Fibroblast of skin of right biceps (primary cell): ENCODE measurements around the gene PRKN.
A peak's percentile ranks its signal among the peaks of the same experiment; 100 is the strongest.

Experiments used
- DNase-seq: peaks from one replicate; pipeline ENCODE4 v3.0.0-alpha.2; 2013

PRKN gene

GRCh38 chr6:162421004-162421403 is 306.6 kb downstream of the PRKN start:
- DNase-seq, result no peak

GRCh38 chr6:162416831-162417537 is 310.6 kb downstream of the PRKN start:
- peak; percentile 2 for DNase-seq

DNA sequence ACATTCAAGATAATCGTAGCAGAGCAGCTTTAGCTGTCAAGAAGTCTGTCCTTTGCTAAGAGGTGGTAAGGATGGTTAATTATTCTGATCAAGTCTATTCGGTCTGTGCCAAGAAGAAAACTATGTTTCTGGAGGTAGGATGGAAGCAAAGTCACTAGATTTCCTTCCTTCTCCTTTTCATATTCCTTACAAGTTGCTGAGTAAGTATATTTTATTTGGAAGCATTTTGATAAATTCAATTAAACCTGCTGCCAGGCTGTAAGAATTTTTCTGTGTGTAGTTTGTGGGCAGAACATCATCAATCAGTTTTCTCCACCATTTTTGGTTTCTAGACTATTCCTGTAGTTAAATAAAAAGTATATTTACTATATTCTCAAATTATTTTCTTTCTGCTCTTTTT is 311.3 kb downstream of the PRKN start:
- no peak for DNase-seq

- no peak for DNase-seq
These were observed 317.6 kb downstream of the PRKN start for GRCh38 chr6:162409741-162410691.

GRCh38 chr6:162408826-162409535 is 318.6 kb downstream of the PRKN start:
- DNase-seq, result no peak

DNA sequence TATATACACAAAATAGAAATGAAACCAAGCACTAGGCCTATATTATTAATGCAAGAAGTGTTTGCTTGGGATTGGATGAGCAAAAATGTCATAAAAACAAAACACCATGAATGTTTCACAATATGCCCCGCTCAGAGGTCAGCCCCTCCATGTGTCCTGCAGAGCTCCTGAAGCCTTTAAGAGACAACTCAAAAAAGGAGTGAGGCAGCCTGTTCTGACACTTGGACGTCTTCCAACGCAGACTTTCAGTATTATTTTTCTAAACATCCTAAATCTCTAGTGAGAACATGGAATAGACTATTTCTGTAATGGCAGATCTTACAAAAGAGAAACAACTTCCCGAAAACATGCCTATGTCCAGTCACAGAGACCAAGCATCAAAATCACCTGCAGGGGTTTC is 322.6 kb downstream of the PRKN start:
- DNase-seq, result no peak

GRCh38 chr6:162403031-162403430 is 324.5 kb downstream of the PRKN start:
- no peak for DNase-seq

DNA sequence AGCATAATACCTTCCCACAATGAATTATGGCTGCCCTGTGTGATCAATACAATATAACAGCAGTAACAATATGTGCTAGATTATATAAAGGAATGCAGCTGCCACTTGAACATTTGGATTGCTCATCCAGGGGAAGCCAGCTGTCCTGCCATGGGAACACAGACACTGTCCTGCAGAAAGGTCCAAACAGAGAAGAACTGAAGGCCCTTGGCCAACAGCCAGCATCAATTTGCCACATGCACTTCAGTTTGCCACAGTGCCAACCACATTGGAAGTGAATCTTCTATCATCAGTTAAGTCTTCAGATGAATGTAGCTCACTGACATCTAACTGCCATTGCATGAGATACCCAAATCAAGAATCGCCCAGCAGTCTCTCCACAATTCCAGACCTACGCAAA is 332.4 kb downstream of the PRKN start:
- no peak for DNase-seq

GRCh38 chr6:162390961-162391811 is 336.4 kb downstream of the PRKN start:
- DNase-seq, result peak; percentile 89

DNA sequence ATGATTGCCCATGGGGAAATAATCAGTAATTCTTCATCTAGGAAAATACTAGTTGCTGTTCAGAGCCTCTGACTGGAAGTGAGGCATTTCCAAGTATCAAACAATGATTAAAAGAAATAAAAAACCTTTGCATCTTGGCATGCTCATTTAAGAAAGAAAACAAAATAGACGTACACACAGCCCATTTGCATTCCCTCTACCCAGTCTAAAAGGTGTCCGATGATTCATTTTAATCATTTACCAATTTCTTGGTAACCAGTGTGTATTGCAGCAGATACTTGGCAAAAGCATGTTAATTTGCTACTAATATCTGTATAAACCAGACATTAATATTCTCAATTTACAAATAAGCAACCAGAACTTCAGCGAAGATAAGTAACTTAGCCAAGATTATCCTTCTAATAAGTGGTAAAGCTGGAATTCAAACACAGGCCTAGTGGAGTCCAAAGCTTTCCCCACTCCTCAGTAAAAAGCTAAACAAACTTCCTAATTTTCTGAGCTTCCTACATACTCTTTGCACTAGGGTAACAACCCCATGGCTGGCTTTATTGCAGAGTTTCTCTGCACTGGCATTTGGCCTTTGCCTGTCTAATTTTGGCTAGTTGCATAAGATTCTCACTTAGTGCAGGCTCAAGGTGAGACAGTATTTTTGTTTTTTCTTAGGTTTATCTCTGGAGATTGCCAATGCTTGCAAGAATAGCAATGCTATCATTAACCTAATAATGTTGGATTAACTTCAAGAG is 338.1 kb downstream of the PRKN start:
- no peak for DNase-seq

DNA sequence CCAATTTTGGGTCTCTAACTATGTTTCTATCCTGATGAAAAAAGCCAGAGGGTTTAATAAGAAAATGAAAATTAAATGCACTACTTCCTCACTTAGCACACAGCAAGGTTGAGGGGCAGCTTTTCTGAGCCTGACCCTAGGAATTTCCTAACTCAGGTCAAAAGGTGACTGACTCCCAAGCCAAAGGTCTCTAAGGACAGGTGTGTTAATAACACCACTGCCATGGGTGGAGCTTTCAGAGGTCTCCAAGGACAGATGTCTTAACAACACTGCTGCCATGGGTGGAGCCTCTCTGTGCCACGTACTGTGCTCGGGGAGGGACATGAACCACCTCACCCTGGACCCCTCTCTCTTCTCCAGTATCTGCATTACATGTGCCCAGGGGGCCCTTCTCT is 339.2 kb downstream of the PRKN start:
- no peak for DNase-seq

DNA sequence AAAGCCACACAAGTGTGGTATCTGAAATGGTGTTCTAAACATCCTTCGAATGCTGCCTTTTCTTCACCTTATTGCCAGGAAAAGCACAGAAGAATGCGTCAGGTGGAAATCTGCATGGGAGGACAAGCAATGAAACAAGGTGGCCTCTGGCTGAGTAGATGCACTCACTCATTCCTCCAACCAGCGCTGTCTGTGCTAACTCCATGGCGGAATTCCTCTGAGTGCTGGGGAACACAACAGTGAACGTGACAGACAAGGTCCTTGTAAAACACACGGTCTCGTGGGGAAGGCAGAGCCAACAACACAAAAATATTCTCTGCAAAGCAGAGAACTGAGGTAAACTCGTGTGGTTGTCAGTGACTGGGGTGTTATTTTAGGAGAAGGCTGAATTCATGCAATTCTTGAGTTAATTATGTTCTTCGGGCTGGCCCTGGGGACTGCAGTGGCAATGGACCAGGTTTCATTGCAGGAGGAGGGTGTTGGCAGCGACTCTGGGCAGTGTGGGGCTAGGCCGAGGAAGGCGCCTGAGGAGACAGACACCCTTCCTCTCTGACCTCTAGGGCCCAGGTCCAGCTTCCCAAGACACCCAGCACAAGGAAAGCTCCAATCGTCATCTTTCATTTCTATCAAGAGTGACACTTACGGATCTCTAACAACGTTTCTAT is 339.7 kb downstream of the PRKN start:
- DNase-seq, result no peak

DNA sequence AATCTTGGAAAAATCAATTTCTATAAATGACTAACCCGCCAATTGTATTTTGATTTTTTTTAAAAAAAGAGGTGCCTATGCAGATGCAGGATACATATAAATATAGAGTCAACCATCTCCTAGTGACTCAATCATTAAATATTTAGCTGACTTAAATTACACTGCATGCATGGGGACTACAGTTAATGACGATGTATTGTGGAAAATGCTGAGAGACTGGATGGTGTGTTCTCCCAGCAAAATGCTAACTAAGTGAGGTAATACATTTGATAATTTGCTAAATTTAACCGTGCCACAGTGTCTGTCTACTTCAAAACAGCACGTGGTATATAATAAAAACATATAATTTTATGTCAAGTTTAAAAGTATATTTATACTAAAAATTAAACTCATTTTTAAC is 341.6 kb downstream of the PRKN start:
- DNase-seq, result peak; percentile 84

GRCh38 chr6:162379757-162380409 is 347.7 kb downstream of the PRKN start:
- peak; percentile 76 for DNase-seq

- no peak for DNase-seq
These were observed 349.8 kb downstream of the PRKN start for GRCh38 chr6:162377735-162378134.

DNA sequence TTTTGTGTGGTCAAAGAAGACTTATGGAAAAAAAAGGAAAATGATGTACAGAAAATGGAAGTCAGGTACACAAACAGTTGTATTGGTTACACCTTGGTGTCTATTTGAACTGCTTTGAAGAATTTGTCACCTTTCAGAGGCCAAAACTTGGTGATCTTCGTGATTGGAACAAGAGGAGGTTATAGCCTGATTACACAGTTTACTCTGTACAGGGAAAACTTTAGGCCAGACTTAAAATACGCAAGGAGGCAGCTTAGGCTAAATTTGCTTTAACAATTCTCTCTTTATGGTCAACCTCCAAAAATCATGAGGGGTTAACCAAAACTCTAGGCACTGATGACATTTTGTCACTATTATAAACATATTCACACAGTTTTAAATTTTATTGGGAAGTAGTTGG is 353.7 kb downstream of the PRKN start:
- no peak for DNase-seq

GRCh38 chr6:162373192-162373591 is 354.4 kb downstream of the PRKN start:
- DNase-seq, result no peak

- no peak for DNase-seq
These were observed 355.5 kb downstream of the PRKN start for GRCh38 chr6:162372106-162372505.

DNA sequence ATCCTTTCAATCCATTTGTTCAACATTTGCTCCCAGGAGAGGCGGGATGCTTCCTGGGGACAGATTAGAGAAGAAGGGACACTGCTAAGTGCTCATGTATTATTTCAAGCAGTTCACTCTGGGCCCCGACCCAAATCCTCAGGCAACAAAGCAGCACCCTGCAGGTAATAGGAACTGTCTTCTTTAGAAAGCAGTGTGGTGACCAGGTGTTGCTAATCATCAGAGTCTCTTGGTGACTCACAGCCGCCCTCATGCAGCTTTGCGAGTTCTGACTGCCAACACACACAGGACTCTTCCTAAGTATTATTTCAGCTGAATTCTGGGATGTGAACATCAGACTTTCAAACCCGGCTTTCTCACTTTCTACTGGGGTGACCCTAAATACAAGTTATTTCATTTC is 356.4 kb downstream of the PRKN start:
- no peak for DNase-seq

DNA sequence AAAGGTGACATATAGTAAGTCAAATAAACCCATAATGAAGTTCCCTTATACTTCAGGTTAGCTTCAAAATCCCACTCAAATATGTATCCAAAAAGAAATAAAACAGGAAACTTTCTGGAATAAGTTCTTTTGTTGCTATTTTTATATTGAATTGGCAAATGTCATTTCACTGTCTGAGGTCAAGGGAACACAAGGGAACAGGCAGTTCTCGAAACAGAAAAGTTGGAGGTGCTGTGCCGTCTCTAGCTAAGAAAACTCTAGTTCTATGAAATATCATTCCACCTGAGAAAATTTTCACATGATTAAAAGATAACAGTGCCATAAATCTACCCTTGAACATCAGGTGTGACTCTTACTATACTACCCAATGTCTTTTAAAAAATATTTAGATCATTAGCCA is 358.5 kb downstream of the PRKN start:
- DNase-seq, result no peak

GRCh38 chr6:162364488-162364887 is 363.1 kb downstream of the PRKN start:
- no peak for DNase-seq
